CD4-positive, CD25-positive, alpha-beta regulatory T cell (primary cell): ENCODE results near the gene TMPRSS6. TPM values are rescaled to one million over a fixed set of nuclear protein-coding genes. Genes with fewer than 3 reads are reported as not detected.

Experiments used
- ATAC-seq, 2 donors: fragments of 150-1000 bp; cut with Tn5 transposase; one replicate each; pipeline ENCODE4 v1.10.0; 2021; ENCODE audit warnings: low read depth in 2 of 2, moderate number of reproducible peaks in 2 of 2, moderate library complexity in 1 of 2
- DNase-seq, 3 donors: peaks; one replicate each; pipeline versions ENCODE4 v3.0.0 to v3.0.0-alpha.2; 2012 to 2022; ENCODE audit warnings: mixed read lengths in 1 of 3
- H3K27ac ChIP-seq: one replicate; pipeline ENCODE4 v1.7.0; 2013; ENCODE audit warnings: mild to moderate bottlenecking, low read length; ENCODE audit not compliant: insufficient read depth, poor library complexity, severe bottlenecking
- H3K27me3 ChIP-seq: one replicate; pipeline ENCODE4 v1.7.0; 2013; ENCODE audit warnings: low read length; ENCODE audit not compliant: control insufficient read depth, insufficient read depth
- H3K36me3 ChIP-seq: one replicate; pipeline ENCODE4 v1.7.0; 2013; ENCODE audit warnings: mild to moderate bottlenecking, low read length, moderate library complexity; ENCODE audit not compliant: control insufficient read depth, insufficient read depth
- H3K4me1 ChIP-seq: 2 replicates; pipeline ENCODE4 v1.7.0; 2013; ENCODE audit warnings: mild to moderate bottlenecking, low read length; ENCODE audit not compliant: insufficient read depth, control insufficient read depth, poor library complexity, severe bottlenecking
- H3K4me3 ChIP-seq: one replicate; pipeline ENCODE4 v1.7.0; 2013; ENCODE audit warnings: low read depth, mild to moderate bottlenecking, low read length, moderate library complexity
- H3K9me3 ChIP-seq, 2 experiments: 1 replicate in 1 of 2; 2 replicates in 1 of 2; pipeline ENCODE4 v1.7.0; 2013; ENCODE audit warnings: low read length in 2 of 2, mild to moderate bottlenecking in 1 of 2, moderate library complexity in 1 of 2; ENCODE audit not compliant: control insufficient read depth in 2 of 2
- H3K27ac Mint-ChIP-seq, 3 donors: one replicate each; pipeline ENCODE4 v1.8.0; 2020 to 2022; ENCODE audit warnings: mild to moderate bottlenecking in 3 of 3, mixed read lengths in 3 of 3, moderate library complexity in 2 of 3
- H3K27me3 Mint-ChIP-seq: one replicate; pipeline ENCODE4 v1.8.0; 2022; ENCODE audit warnings: mild to moderate bottlenecking, mixed read lengths
- H3K36me3 Mint-ChIP-seq: one replicate; pipeline ENCODE4 v1.8.0; 2020; ENCODE audit warnings: mixed read lengths
- H3K4me1 Mint-ChIP-seq, 4 donors: one replicate each; pipeline ENCODE4 v1.8.0; 2020 to 2022; ENCODE audit warnings: mixed read lengths in 4 of 4, mild to moderate bottlenecking in 1 of 4
- H3K4me3 Mint-ChIP-seq, 4 donors: one replicate each; pipeline ENCODE4 v1.8.0; 2020 to 2022; ENCODE audit warnings: mild to moderate bottlenecking in 4 of 4, mixed read lengths in 4 of 4, moderate library complexity in 3 of 4
- H3K9me3 Mint-ChIP-seq, 7 donors: one replicate each; pipeline ENCODE4 v1.8.0; 2020 to 2022; ENCODE audit warnings: mixed read lengths in 7 of 7, mild to moderate bottlenecking in 3 of 7, moderate library complexity in 2 of 7
- polyA plus RNA-seq, 4 donors: library from polyadenylated mRNA; unstranded; fragments of 300-500 nt; fragmentation: Illumina TruSeq; gene quantifications; one replicate each; pipeline ENCODE4 v1.2.3, GENCODE V29; 2021
- total RNA-seq: library from RNA; stranded (reverse); gene quantifications from one replicate; pipeline ENCODE4 v1.2.3, GENCODE V29; 2022

Gene TMPRSS6
- total and polyA plus RNA-seq, 5 donors from 2014 or later, result 0.10 to 1.5 (median 0.17) TPM

DNA sequence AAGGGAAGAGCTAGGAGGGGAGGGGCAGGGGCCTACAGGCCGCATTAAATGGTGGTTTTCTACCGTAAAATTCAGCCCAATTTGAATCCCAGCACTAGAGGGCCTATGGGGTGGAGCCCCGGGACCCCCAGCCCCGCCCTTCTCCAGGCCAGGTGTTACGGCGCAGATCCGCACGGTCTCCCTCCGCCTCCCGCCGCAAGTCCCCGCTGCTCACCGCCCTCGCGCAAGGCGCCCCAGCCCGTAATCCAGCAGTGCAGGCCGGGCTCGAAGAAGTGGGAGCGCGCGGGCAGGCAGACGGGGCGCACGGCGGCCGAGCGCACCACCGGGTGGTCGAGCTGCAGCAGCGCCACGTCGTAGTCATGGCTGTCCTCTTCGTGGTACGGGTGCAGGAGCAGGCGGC, 40.7 kb downstream of the TMPRSS6 start:
- peaks cover 13% of the 10 kb centered on the region for H3K27me3 Mint-ChIP-seq
- H3K9me3 Mint-ChIP-seq, result no peaks in the 10 kb centered on the region
- no peaks in the 10 kb centered on the region for H3K4me1 ChIP-seq
- H3K27me3 ChIP-seq, result no peaks in the 10 kb centered on the region
- H3K4me3 Mint-ChIP-seq, result no peak overlapping the region
- no peaks in the 10 kb centered on the region for H3K36me3 Mint-ChIP-seq
- H3K9me3 ChIP-seq, result no peaks in the 10 kb centered on the region
- ATAC-seq, result no peak
- H3K27ac Mint-ChIP-seq, result no peak overlapping the region
- no peak overlapping the region for H3K27ac ChIP-seq
- no peak for DNase-seq
- peaks cover 0 to 3% (median 0%) of the 10 kb centered on the region in 4 donors for H3K4me1 Mint-ChIP-seq
- H3K4me3 ChIP-seq, result no peak overlapping the region
- no peaks in the 10 kb centered on the region for H3K36me3 ChIP-seq

DNA sequence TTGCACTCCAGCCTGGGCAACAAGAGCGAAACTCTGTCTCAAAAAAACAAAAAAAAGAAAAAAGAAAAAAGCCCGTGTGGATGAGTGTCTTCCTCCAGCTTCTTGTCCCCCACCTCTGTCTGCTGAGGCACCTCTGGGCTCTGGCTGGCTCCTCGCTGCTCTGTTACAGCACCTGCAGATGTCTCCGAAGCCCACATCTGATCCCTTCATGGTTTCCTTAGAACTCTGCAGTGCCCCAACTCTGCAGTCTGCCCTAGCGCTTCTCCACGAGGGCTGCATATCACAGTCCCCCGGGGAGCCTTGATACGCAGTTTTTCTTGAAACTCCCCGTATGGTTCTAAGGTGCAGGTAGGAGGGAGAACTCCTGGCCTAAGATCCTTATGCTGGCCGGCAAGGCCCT, 42.1 kb downstream of the TMPRSS6 start:
- peaks cover 13% of the 10 kb centered on the region for H3K27me3 Mint-ChIP-seq
- H3K4me1 Mint-ChIP-seq, result peaks cover 0 to 8% (median 0%) of the 10 kb centered on the region in 4 donors
- DNase-seq (no peak), ATAC-seq (no peak)
- no peaks in the 10 kb centered on the region for H3K9me3 Mint-ChIP-seq
- no peak overlapping the region for H3K27ac Mint-ChIP-seq
- Histone ChIP-seq H3K4me3 (no peak overlapping the region), H3K36me3 (no peaks in the 10 kb centered on the region), H3K27me3 (no peaks in the 10 kb centered on the region), H3K27ac (no peak overlapping the region), H3K9me3 (no peaks in the 10 kb centered on the region), H3K4me1 (no peaks in the 10 kb centered on the region)
- no peaks in the 10 kb centered on the region for H3K36me3 Mint-ChIP-seq
- no peak overlapping the region for H3K4me3 Mint-ChIP-seq

DNA sequence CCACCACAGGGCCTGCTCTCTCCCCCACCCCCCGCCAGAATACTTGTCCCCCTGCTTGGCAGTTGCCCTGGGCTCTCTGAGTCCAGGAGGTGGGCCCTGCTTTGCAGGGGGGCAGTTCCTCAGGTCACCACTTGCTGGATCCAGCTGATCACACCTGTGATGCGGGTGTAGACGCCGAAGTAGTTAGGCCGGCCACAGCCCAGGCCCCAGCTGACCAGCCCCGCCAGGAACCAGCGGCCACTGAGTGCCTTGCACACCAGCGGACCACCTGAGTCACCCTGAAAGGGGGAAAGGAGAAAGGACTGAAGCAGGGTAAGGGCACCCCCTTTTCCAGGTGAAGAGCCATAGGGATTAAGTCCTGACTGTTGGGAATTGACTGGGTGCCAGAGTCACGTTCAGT, 43.6 kb downstream of the TMPRSS6 start:
- DNase-seq, result no peak
- H3K27me3 ChIP-seq, result no peaks in the 10 kb centered on the region
- H3K4me1 ChIP-seq, result peaks cover 1% of the 10 kb centered on the region
- H3K9me3 ChIP-seq, result no peaks in the 10 kb centered on the region
- H3K27ac ChIP-seq, result no peak overlapping the region
- no peak overlapping the region for H3K4me3 Mint-ChIP-seq
- H3K4me3 ChIP-seq, result no peak overlapping the region
- peaks cover 13% of the 10 kb centered on the region for H3K27me3 Mint-ChIP-seq
- H3K4me1 Mint-ChIP-seq, result peaks cover 0 to 11% (median 0%) of the 10 kb centered on the region in 4 donors
- no peak for ATAC-seq
- no peaks in the 10 kb centered on the region for H3K36me3 Mint-ChIP-seq
- H3K27ac Mint-ChIP-seq, result no peak overlapping the region
- no peaks in the 10 kb centered on the region for H3K9me3 Mint-ChIP-seq
- no peaks in the 10 kb centered on the region for H3K36me3 ChIP-seq

GRCh38 chr22:37065180-37065579, 44.3 kb downstream of the TMPRSS6 start:
- Mint-ChIP-seq H3K4me1 (peaks cover 0 to 17% (median 2%) of the 10 kb centered on the region in 4 donors), H3K27me3 (peaks cover 12% of the 10 kb centered on the region), H3K27ac (no peak overlapping the region), H3K36me3 (no peaks in the 10 kb centered on the region), H3K9me3 (no peaks in the 10 kb centered on the region), H3K4me3 (no peak overlapping the region)
- Histone ChIP-seq H3K27ac (no peak overlapping the region), H3K9me3 (no peaks in the 10 kb centered on the region), H3K4me3 (no peak overlapping the region), H3K4me1 (peaks cover 9% of the 10 kb centered on the region), H3K36me3 (no peaks in the 10 kb centered on the region), H3K27me3 (no peaks in the 10 kb centered on the region)
- DNase-seq, result no peak
- ATAC-seq, result no peak

GRCh38 chr22:37064553-37064952, 45.0 kb downstream of the TMPRSS6 start:
- ATAC-seq, result no peak
- H3K27ac Mint-ChIP-seq, result no peak overlapping the region

DNA sequence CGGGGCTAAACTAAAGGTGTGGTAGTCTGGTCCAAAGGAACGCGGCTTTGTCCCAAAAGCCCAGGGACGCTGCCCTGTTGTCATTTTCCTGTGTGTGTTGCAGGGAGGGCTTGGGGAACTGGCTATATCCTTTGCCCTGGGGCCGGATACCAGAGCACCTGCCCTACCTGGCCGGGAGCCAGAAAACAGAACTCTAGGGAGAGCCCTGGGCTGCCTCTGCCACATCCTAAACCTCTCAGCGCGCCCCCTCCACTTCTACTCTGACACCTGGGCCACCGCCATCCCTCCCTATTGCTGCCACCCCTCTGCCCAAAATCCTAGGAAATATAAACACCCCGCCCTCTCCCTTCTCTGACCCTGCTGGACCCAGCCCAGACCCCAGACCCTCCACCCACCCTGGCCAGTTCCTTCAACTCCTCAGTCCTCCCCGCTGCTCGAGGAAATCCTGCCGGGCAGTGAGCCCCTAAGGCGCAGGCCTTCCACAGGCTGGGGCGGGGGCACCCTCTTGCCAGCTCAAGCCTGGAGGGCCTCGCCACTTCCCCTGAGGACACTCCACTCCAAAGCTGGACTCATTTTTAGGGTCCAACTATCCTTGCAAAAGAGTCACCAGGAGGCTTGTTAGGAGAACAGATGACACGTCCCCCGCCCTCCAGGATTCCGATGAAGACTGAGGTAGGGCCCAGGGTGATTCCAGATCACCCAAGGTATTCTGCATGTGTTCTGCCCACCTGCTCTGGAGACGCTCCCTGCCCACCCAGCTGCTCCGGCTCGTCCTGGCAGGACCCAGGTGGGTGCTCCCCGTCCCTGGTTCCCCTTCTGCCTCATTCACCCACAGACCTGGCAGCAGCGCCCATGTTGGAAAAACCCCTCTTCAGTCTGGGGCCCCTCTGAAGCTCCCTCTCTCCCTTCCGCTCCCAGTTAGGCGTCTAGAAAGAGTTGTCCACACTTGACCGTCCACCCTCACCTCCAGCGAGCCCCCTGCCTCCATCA, 45.8 kb downstream of the TMPRSS6 start:
- no peaks in the 10 kb centered on the region for H3K36me3 Mint-ChIP-seq
- no peak for DNase-seq
- H3K9me3 Mint-ChIP-seq, result no peaks in the 10 kb centered on the region
- ATAC-seq, result no peak
- peaks cover 5% of the 10 kb centered on the region for H3K27me3 Mint-ChIP-seq
- peaks cover 0 to 22% (median 4%) of the 10 kb centered on the region in 4 donors for H3K4me1 Mint-ChIP-seq
- Histone ChIP-seq H3K9me3 (no peaks in the 10 kb centered on the region), H3K36me3 (no peaks in the 10 kb centered on the region), H3K27ac (no peak overlapping the region), H3K4me1 (peaks cover 16% of the 10 kb centered on the region), H3K4me3 (no peak overlapping the region), H3K27me3 (no peaks in the 10 kb centered on the region)
- no peak overlapping the region for H3K27ac Mint-ChIP-seq
- H3K4me3 Mint-ChIP-seq, result no peak overlapping the region

More at GRCh38 chr22:37064553-37064952, 45.0 kb downstream of the TMPRSS6 start:
- Histone ChIP-seq H3K27ac (no peak overlapping the region), H3K4me1 (peaks cover 15% of the 10 kb centered on the region), H3K27me3 (no peaks in the 10 kb centered on the region), H3K36me3 (no peaks in the 10 kb centered on the region), H3K9me3 (no peaks in the 10 kb centered on the region), H3K4me3 (no peak overlapping the region)
- Mint-ChIP-seq H3K9me3 (no peaks in the 10 kb centered on the region), H3K27me3 (peaks cover 6% of the 10 kb centered on the region), H3K4me3 (no peak overlapping the region), H3K36me3 (no peaks in the 10 kb centered on the region), H3K4me1 (peaks cover 0 to 22% (median 4%) of the 10 kb centered on the region in 4 donors)
- DNase-seq, result no peak

DNA sequence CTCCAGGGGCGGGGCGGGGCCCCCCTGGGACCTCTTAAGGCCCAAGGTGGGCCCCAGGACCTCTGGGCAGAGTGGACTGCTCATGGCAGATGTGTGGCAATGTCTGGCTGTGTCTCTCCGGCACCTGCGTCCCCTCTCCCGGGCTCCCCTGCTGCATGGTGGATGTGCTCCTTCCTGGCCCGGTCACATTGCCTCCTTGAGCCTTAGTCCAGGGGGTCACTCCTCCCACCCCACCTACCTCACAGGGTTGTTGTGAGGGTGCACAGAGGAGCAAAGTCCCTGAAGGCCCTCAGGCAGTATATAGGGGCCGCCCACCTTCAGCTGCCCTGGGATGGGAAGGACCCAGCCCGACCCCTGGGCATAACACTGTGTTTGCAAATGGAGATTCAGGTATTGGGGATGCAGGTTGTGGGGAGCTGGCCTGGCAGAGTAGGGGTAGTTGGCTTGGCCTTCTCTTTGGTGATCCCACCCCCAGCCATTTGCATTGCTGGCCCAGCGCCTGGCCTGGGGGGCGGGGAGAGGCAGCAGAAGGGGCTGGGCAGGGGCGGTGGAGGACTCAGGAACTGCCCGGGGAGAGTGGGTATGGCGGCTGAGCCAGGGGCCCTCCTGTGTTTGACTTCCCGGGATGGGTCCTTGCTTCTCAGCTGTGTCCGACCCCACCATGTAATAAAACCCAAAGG, 46.7 kb downstream of the TMPRSS6 start:
- no peaks in the 10 kb centered on the region for H3K9me3 ChIP-seq
- H3K27me3 Mint-ChIP-seq, result peaks cover 1% of the 10 kb centered on the region
- H3K36me3 Mint-ChIP-seq, result peaks cover 2% of the 10 kb centered on the region
- ATAC-seq, result no peak
- H3K27ac Mint-ChIP-seq, result peak overlapping the region in 1 of 3 donors; percentile 44
- peaks cover 0 to 21% (median 4%) of the 10 kb centered on the region in 4 donors for H3K4me1 Mint-ChIP-seq
- H3K9me3 Mint-ChIP-seq, result no peaks in the 10 kb centered on the region
- H3K27ac ChIP-seq, result no peak overlapping the region
- no peak overlapping the region for H3K4me3 ChIP-seq
- no peaks in the 10 kb centered on the region for H3K27me3 ChIP-seq
- peaks cover 16% of the 10 kb centered on the region for H3K4me1 ChIP-seq
- H3K36me3 ChIP-seq, result peaks cover 4% of the 10 kb centered on the region
- no peak overlapping the region for H3K4me3 Mint-ChIP-seq
- no peak for DNase-seq
